HG03469 (cell line): Measurements from ENCODE around the gene VPS16.

Experiments used
- ATAC-seq: cut with Tn5 transposase; IDR thresholded peaks from one replicate; pipeline ENCODE4 v1.9.1; 2021; ENCODE audit warnings: mild to moderate bottlenecking, moderate library complexity, moderate number of reproducible peaks; ENCODE audit not compliant: unreplicated experiment

The VPS16 gene

DNA sequence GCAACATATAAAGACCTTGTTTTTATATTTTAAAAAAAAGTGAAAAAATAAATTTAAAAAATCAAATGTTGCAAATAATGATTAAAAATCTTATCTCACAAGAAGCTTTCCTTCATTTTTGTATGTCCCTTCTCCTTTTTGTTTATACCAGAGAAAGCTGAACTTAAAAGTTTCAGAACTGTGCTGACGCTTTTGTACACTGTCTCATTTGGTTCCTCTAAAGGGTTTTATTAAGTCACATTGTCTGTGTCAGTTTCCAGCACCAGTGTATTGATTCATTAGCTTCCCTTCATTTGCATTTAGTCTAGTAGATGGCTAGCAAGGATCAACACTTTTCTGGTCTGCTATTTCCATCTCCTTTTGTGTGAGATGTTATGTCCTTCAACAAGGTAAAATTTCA lies 6.8 kb upstream of the VPS16 start:
- no peak for ATAC-seq

DNA sequence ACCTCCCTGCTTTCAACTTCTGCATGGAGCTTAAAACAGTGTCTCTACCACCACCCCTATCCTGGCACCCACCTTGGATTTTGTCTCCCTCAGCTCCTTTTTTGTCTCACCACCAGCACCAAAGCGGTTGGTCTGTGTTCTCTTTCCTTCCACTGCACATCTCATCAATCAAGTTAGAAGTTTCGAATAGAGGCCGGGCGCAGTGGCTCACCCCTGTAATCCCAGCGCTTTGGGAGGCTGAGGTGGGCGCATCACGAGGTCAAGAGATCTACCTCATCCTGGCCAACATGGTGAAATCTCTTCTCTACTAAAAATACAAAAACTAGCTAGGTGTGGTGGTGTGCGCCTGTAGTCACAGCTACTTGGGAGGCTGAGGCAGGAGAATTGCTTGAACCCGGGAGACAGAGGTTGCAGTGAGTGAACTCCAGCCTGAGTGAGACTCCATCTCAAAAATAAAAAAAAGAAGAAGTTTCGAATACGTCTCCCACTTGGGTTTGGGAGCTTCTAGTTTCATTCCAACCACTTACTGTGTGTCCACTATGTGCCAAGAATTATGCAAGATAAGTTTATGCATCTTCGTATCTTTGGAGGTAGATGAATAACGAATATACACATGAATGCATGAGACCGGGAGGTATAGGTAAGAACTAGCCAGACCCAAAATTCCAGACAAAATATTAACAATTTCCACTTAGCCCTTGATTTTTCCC lies 6.0 kb upstream of the VPS16 start:
- no peak for ATAC-seq

DNA sequence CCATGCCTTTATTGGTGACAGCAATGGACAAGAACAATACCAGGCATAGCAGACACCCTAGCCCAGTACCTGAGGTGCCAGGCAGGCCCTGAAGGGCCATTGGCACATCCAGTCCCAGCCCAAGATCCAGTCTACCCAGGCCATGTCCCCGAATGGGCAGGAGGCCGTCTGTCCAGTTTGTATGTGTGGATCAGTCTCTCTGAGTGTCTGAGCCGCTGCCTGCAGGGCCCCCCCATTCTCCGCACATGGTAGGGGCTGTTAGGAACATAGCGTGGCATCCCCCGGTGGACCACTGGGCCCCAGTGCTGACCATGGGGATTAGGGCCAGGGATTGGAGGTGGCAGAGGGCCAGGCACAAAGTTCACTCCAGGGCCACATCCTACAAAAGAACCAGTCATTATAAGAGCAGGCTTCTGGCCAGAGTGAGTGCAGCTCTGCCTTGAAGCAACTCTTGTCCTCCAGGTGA lies 5.2 kb upstream of the VPS16 start:
- ATAC-seq, result no peak

DNA sequence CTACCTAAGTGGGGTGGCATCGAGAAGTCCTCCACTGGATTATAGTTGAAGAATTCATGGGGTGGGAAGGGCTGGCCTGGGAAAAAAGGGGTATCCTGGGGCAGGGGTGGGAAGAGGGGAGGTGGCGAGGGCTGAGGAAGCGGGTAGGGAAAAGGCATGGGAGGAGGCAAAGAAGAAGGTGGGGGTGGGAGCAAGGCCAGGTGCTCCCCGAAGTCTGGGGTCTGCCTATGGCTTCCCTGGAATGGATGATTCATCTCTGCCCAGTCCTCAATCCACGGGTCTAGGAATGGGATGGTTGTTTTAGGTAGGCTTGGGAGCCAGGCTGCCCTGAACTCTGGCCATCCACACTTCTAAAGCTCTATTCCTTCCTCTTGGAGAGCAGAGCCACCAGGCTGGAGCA lies 4.5 kb upstream of the VPS16 start:
- ATAC-seq, result no peak

DNA sequence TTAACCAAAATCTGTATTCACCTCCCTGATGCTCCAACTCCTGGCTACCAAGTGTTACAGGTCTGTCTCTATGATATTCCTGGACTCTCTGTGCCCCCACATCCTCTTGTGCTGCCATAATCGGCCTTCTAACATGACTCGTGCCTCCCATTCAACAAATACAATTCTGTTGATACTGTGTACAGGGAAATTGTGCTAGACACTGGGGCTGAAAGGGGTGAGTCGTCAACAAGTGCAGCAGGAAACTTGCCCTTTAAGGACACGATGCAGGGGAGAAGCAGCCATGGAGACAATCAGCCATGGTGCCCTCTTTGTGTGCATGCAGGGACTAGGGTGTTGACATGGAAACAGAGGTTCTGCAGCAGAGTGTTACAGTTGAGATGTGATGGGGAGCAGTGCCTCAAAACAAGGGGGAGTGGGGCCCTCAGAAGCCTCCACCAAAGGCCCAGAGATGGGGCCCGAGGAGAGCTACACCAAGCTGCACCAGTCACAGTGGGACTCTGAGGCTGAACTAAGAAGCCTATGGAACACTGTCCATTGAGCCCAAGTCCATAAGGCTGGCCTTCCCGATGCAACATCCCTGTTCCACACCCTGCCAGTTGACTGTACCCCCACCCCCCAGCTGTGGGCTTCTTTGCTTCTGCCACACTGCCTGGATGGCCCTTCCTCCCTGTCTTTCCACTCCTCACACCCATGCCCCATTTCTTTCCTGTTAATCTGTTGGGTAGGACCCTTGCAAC lies 3.2 kb upstream of the VPS16 start:
- no peak for ATAC-seq

DNA sequence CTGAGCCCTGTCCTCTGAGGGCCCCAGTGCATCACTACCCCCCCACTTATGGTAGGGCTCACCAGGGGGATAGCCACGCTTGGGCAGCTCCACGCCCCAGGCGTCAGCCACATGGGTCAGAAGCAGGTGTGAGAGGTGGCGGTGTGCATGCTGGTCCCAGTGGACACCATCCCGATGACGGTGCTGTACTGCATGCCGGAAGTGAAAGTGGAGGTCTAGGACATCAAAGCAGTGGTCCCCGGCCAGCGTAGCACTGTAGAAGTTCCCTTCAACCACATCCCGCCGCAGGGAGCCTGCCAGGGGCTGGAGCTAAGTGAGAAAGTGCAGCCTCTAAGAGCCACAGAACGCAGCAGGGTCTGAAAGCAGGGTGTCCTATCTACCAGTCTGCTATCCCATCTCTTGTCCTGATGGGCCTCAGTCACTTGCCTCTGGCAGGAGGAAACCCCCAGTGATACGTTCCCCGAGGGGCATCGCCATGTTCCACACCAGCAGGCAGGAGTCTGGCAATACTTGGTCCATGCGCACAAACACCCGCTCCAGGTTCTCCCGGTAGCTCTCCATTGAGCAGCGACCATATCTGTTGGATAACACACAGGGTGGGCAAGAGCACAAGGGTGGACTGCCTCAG lies 2.3 kb upstream of the VPS16 start:
- ATAC-seq, result no peak

DNA sequence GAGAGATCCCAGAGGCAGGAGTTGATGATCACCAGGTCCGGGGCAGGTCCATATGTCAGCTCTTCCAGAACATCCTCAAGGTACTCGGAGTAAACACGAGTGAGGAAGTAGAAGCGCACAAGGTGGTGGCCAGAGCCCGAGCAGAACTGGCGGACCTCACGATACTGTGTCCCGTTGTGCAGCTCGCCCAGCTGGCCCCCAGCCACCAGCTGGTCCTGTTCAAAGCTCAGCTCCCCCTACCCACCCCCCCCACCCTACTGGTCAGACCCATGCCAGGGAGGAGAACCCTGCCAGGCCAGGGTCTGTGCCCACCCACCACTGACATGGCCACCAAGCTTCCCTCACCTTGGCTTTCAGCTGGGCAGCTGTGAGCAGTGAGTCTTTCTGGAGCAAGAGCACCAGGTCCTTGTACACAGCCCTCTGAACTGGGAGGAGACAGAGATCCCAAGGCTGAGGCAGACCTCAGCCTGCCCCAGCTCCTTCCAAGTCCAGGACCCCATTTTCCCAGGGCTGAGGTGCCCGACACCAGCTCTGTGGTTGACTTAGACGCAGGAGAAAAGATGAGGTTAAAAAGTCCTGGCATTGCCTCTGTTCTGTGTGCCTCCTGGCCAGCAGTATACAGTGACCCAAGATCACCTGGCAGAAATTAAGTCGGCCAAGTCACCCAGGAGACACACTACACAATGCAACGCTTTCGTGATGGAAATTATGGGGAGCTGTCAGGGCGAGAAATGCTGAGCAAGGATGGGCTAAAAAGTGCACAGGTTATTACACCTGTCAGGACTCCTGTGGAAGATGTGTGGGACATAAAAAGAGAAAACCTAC lies 1.5 kb upstream of the VPS16 start:
- no peak for ATAC-seq

DNA sequence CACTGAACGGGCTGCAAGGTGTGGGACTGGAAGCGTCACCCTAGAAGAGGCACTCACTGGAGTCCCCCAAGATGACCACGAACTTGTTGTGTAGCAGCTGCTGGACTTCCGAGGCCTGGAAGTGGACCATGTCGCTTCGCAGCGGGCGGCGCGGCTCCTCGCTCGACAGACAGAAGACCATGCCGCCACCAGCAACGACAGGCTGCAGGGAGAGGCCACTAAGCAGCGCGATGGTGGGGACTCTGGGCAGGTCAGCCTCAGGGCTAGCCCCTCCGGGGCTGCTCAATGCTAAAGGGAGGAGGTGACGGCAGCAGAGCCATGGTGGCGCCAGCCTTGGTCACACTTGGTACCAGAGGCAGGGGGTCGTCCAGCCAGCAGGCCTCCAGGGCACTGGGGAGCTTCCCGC lies 810 bp upstream of the VPS16 start:
- no peak for ATAC-seq

DNA sequence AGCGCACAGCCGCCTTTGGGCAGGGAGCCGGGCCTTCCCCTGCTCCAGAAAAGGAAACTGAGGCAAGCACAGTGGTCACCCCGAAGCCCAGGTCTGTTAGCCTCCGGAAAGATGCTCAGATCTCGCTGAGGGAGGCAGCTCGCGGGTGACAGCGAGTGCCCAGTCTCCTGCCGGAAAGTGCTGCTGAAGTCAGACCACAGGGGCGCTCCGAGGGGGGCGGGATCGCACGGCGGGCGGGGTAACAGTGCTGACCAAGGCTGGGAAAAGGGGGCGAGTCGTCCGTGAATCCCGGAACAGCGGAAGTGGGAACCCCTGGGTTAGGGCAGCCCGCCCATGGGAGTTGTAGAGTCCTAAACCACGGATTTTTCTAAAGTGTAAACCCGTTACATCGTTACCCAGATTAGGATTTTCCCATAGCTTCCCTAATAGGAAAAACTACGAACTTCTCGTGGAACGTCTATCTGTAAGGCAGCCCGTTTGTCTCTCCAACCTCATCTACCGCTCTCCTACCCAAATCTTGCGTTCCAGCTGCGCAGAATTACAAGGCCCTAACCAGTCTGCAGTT lies 504 bp downstream of the VPS16 start:
- no peak for ATAC-seq

DNA sequence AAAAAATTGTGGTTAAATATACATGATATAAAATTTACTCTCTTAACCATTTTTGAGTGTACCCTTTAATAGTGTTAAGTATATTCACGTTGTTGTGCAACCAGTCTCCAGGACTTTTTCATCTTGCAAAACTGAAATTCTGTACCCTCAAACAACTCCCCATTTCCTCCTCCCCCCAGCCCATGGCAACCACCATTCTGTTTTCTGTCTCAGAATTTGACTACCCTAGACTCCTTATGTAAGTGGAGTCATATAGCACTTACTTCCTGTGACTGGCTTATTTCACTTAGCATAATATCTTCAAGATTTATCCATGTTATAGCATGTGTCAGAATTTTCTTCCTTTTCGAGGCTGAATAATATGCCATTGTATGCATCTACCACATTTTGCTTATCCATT lies 5.1 kb downstream of the VPS16 start:
- ATAC-seq, result no peak

DNA sequence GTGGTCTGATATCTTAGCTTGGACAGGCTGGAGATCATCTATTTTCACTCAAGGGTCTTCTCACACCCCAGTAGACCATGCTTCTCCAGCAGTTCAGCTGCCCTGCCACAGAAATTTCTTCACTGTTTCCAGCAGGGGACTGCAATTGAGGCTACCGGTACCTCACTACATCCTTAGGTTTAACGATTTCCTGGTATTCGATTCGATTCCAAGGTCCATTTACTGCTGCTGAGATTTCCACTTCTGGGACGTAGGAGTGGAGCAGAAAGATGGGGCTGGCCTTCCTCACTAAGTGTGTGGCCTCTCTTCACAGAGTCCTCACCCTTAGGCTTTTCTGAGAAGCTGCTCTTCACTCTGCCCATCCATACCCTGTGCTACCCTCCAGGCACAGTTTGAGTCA lies 6.2 kb downstream of the VPS16 start:
- no peak for ATAC-seq

DNA sequence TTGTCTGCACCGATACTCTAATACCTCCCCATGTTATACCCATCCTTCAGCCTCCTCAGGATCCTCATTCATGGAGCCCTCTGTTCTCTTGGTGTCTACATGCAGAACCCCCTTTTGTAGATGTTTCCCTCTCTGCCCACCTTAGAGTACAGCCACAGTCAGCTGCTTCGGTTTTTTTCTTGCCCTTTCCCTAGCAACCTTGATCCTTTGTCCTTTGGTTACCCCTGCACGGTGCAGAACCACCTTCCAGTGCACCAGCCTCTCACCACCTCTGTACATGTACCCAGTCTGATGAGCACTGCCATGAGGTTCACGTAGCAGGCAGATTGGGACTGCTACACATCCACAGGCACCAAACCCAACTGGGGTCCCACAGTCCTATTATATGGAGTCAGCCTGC lies 7.3 kb downstream of the VPS16 start:
- no peak for ATAC-seq

DNA sequence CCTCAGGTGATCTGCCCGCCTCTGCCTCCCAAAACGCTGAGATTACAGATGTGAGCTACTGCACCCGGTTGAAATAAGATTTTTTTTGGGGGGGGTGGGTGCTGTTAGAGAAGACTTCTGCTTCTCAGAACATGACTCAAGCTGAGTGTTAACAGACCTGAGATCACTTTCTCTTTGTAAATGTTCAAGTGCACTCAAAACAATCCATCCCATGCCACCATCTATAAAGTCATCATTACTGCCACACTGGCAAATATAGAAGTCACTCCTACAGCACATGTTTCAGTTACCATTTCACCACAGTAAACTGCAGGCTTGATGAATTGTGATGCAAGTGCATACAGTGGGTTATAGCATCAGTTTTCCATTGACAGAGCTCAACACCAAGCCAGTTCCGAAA lies 9.0 kb downstream of the VPS16 start:
- ATAC-seq, result no peak

DNA sequence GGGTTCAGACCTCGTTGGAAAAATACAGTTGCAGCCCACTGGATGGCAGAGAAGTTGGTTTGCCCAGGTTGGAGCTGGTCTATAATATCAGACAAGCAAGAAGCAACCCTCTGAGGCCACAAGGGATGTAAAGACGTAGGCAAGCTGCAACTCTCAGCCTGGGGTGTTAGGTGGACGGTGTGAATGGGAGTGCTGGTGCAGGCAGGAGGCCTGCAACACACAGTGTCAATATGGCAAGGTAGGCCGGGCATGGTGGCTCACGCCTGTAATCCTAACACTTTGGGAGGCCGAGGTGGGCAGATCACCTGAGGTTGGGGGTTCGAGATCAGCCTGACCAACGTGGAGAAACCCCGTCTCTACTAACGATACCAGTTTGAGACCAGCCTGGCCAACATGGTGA lies 10.5 kb downstream of the VPS16 start:
- no peak for ATAC-seq

DNA sequence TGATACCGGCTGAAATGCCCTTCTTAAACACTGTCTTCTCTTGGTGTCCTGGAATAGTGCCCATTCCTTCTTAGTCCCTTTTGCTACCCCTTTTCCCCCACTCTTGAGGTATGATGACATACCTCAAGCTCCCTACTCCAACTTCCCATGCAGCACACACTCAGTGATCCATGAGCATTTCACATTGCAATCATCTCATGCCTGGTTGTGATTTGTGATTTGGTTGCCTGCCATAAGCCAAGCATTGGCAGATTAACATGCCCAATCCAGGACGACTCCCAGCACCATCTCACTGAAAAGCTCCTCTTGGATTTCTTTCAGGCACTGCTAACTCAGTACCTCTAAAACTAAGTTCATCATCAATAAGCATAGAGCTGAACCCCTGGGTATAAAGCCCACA lies 18.0 kb downstream of the VPS16 start:
- no peak for ATAC-seq

DNA sequence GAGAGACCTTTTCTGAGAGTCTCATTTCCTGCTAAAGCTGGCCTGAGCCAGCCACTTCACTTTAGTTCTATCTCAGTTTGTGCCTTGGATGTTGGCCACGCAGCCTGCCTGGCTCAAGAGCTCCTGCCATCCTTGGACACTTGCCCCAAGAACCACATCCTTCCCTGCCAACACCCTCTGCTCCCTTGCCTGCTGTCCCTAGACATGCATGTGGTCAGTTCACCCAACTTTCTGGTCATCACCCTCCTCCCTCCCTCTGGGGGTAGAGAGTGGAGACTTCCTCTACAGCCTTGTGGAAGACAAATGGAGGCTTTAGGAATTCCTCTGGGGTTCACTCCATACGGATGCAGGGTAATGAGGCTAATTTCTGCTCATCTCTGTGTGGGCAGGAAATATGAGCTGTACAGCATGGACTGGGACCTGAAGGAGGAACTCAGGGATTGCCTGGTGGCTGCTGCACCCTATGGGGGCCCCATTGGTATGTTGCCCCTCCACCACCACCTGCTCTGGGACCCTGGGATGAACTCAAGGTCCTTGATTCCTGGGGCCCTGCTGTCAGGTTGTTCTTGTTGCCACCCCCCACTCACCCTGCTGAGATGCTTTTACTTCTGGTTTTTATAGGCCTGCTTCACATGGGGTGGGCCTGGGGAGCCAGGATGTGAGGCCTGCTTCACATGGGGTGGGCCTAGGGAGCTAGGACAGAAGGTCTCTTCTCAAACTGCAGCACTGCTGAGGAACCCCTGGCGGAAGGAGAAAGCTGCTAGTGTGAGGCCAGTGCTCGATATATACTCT lies 19.0 kb downstream of the VPS16 start:
- no peak for ATAC-seq

DNA sequence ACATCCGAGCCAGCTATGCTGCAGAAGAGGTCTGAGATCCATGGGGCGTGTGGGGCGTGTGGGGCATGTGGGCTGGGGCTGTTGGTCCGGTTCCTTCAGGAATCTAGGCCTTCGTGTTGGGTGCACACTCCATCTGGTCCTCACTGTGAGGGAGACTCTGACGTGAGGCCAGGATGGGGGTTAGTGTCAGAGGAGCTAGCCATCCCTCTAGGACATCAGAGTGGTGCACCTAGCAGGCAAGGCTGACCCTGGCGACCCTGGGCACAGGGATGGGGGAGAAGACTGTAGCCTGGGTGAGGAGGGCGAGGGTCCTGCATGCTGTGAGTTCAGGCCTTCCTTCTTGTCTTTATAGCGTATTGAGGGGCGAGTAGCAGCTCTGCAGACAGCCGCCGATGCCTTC lies 24.1 kb downstream of the VPS16 start:
- ATAC-seq, result no peak

DNA sequence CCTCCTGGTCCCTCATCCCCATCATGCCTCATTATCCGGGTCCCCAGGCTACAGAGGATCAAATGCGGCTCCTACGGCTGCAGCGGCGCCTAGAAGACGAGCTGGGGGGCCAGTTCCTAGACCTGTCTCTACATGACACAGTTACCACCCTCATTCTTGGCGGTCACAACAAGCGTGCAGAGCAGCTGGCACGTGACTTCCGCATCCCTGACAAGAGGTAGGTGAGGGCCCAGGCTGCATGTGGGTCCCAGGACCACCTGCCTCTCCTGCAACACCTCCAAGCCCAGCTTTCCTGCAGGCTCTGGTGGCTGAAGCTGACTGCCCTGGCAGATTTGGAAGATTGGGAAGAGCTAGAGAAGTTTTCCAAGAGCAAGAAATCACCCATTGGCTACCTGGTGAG lies 24.6 kb downstream of the VPS16 start:
- no peak for ATAC-seq

DNA sequence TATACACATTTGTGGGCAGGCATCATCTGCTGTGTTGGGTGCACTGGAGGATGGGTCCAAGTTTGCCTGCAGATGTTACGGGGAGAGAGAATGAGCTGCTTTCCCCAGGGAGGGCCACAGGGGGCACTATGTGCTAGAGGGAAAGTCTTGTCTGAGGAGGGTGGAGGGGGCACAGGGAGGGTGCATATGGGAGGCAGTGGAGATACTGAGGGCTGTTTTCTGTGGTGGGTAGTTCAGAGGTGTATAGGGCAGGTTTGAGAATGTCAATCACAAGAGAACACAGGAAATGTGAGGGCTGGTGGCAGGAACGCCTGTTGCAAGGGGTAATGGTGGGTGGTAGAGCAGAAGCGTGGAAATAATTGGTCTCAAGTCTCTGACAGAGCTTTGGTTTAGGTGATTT lies 25.1 kb downstream of the VPS16 start:
- no peak for ATAC-seq

DNA sequence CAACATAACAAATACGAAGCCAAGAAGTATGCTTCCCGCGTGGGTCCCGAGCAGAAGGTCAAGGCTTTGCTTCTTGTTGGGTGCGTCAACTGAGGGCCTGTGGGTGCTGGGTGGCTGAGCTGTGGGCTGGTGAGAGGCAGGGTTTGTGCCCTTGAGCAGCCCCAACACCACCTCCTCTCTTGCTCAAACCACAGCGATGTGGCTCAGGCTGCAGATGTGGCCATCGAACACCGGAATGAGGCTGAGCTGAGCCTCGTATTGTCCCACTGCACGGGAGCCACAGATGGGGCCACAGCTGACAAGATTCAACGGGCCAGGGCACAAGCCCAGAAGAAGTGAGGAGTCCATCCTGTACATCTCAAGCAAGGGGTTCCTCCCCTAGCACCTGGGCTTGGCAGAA lies 25.7 kb downstream of the VPS16 start:
- ATAC-seq, result no peak
